Measurements from ENCODE around the gene RASSF1. TPM values are rescaled to one million over a fixed set of nuclear protein-coding genes. Genes with fewer than 3 reads are reported as not detected.

Gene RASSF1
- total RNA-seq, 2 experiments from 2014 or later: 68.0 to 71.2 TPM

DNA sequence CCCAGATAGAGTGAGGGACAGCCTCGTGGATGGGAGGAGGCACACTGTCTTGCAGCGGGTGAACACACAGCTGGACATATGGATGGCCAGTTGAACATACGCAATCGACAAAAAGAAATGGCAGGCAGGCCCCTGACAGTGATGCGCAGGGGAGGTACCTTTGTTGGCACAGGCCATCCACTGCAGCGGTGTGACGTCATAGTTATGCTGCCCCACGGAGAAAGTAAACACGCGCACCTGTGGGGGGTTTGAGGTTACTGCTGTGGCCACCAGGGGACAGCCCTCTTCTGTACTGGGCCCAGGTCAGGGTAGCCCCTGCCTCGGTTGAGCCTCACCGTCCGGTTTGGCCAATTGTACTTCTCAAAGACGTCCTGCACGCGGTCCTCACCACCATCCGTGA, 38.1 kb upstream of the RASSF1 start:
- H3K36me3 Mint-ChIP-seq (ENCODE audit: low read depth): no peaks in the 10 kb centered on the region
- no peak overlapping the region for H3K4me3 ChIP-seq (ENCODE audit: low read length)
- H3K27ac Mint-ChIP-seq: no peak overlapping the region
- no peaks in the 10 kb centered on the region for H3K27me3 ChIP-seq (ENCODE audit: control insufficient read depth in 1 of 2, insufficient read depth in 2 of 2, low read length in 2 of 2)
- H3K36me3 ChIP-seq (ENCODE audit: insufficient read depth, low read length): no peaks in the 10 kb centered on the region
- TF ChIP-seq CTCF (IDR thresholded peaks at IDR 0.05): no peak
- CTCF ChIA-PET: no interaction called here
- DNase-seq (no peak), ATAC-seq (ENCODE audit: poor library complexity) (no peak)
- H3K27me3 Mint-ChIP-seq: no peaks in the 10 kb centered on the region
- no peaks in the 10 kb centered on the region for H3K4me1 ChIP-seq (ENCODE audit: insufficient read depth, low read length)
- no peaks in the 10 kb centered on the region for H3K9me3 Mint-ChIP-seq
- POLR2A ChIA-PET: no interaction called here
- H3K27ac ChIP-seq (ENCODE audit: low read depth in 1 of 2, low read length in 2 of 2): no peak overlapping the region
- no peaks in the 10 kb centered on the region for H3K9me3 ChIP-seq (ENCODE audit: control insufficient read depth in 1 of 2, insufficient read depth in 1 of 2, low read length in 2 of 2)
- no peak overlapping the region for H3K4me3 Mint-ChIP-seq
- intact Hi-C loops (cut with DNase I, micrococcal nuclease): no loop called here
- no peaks in the 10 kb centered on the region for H3K4me1 Mint-ChIP-seq (ENCODE audit: low read depth)

- Histone ChIP-seq H3K36me3 (ENCODE audit: insufficient read depth, low read length) (no peaks in the 10 kb centered on the region), H3K9me3 (ENCODE audit: control insufficient read depth in 1 of 2, insufficient read depth in 1 of 2, low read length in 2 of 2) (no peaks in the 10 kb centered on the region), H3K27ac (ENCODE audit: low read depth in 1 of 2, low read length in 2 of 2) (no peak overlapping the region), H3K4me1 (ENCODE audit: insufficient read depth, low read length) (no peaks in the 10 kb centered on the region), H3K27me3 (ENCODE audit: control insufficient read depth in 1 of 2, insufficient read depth in 2 of 2, low read length in 2 of 2) (no peaks in the 10 kb centered on the region), H3K4me3 (ENCODE audit: low read length) (no peak overlapping the region)
- Mint-ChIP-seq H3K27ac (no peak overlapping the region), H3K4me3 (no peak overlapping the region), H3K36me3 (ENCODE audit: low read depth) (no peaks in the 10 kb centered on the region), H3K9me3 (no peaks in the 10 kb centered on the region), H3K27me3 (no peaks in the 10 kb centered on the region), H3K4me1 (ENCODE audit: low read depth) (peaks cover 6% of the 10 kb centered on the region)
- intact Hi-C loops (cut with DNase I, micrococcal nuclease): no loop called here
- ChIA-PET POLR2A (no interaction called here), CTCF (no interaction called here)
- DNase-seq: no peak
- no peak for ATAC-seq (ENCODE audit: poor library complexity)
- TF ChIP-seq CTCF (IDR thresholded peaks at IDR 0.05): no peak
Observed at GRCh38 chr3:50378024-50378423, 37.4 kb upstream of the RASSF1 start.

DNA sequence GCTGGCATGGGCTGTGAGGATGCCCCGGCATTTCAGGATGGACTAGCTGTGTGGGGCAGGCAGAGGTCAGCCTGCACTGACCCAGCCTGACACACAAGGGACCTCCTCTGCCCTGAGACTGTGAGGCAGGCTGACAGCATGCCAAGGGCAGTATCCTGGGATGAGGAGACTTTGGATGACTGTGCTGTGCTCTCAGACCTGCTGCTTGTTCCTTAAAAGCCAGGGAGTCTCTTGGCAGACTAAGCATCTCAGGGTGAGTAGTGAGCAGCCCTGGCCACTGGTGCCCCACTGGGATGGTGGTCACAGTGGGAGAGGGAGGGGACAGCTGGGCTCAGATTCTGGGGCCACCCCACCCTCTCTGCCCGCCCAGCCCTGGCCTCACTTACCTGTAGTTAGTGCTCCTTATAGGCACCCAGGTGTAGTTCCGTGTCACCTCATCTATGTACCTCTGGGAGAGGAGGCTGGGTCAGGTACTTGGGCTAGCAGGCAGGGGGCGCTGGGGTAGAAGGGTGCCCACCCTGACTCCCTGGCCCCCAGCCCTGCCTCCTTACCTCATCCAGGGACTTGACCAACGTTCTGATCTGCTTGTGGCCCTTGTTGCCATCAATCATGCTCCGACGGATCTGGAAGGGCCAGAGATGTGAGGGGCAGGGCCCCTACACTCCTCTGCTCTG, 34.8 kb upstream of the RASSF1 start:
- Histone ChIP-seq H3K9me3 (ENCODE audit: control insufficient read depth in 1 of 2, insufficient read depth in 1 of 2, low read length in 2 of 2) (no peaks in the 10 kb centered on the region), H3K4me1 (ENCODE audit: insufficient read depth, low read length) (peaks cover 7% of the 10 kb centered on the region), H3K27ac (ENCODE audit: low read depth in 1 of 2, low read length in 2 of 2) (no peak overlapping the region), H3K4me3 (ENCODE audit: low read length) (no peak overlapping the region), H3K27me3 (ENCODE audit: control insufficient read depth in 1 of 2, insufficient read depth in 2 of 2, low read length in 2 of 2) (no peaks in the 10 kb centered on the region), H3K36me3 (ENCODE audit: insufficient read depth, low read length) (no peaks in the 10 kb centered on the region)
- no peak for DNase-seq
- no peaks in the 10 kb centered on the region for H3K9me3 Mint-ChIP-seq
- H3K27me3 Mint-ChIP-seq: no peaks in the 10 kb centered on the region
- H3K36me3 Mint-ChIP-seq (ENCODE audit: low read depth): no peaks in the 10 kb centered on the region
- H3K27ac Mint-ChIP-seq: no peak overlapping the region
- no peak for TF ChIP-seq CTCF (IDR thresholded peaks at IDR 0.05)
- H3K4me1 Mint-ChIP-seq (ENCODE audit: low read depth): peaks cover 12% of the 10 kb centered on the region
- ChIA-PET POLR2A (no interaction called here), CTCF (no interaction called here)
- no peak overlapping the region for H3K4me3 Mint-ChIP-seq
- intact Hi-C loops (cut with DNase I, micrococcal nuclease): no loop called here
- ATAC-seq (ENCODE audit: poor library complexity): no peak

Measured in CD4-positive, alpha-beta T cell (primary cell).